Measurements from ENCODE around the gene IL20RB.

IL20RB gene

GRCh38 chr3:136947477-136947876 is 10.3 kb upstream of the IL20RB start:
- H3K27ac ChIP-seq (ENCODE audit: low read length) = no peak overlapping the region

GRCh38 chr3:136949146-136949545 is 8.6 kb upstream of the IL20RB start:
- H3K36me3 ChIP-seq (ENCODE audit: insufficient read depth, low read depth, low read length) = peaks cover 10% of the 10 kb centered on the region; the same call in 1 of the 2 replicates
- H3K4me1 ChIP-seq (ENCODE audit: insufficient read depth, low read length) = no peaks in the 10 kb centered on the region
- H3K9me3 ChIP-seq (ENCODE audit: insufficient read depth, low read depth, low read length) = no peaks in the 10 kb centered on the region
- no peak overlapping the region for H3K4me3 ChIP-seq (ENCODE audit: low read length)
- H3K27me3 ChIP-seq (ENCODE audit: insufficient read depth, low read length) = no peaks in the 10 kb centered on the region
- H3K27ac ChIP-seq (ENCODE audit: low read length) = no peak overlapping the region
- no peak overlapping the region for H3K9ac ChIP-seq (ENCODE audit: low read depth, low read length)

More at GRCh38 chr3:136947477-136947876, 10.3 kb upstream of the IL20RB start:
- peaks cover 10% of the 10 kb centered on the region; the same call in 1 of the 2 replicates for H3K36me3 ChIP-seq (ENCODE audit: insufficient read depth, low read depth, low read length)
- H3K27me3 ChIP-seq (ENCODE audit: insufficient read depth, low read length) = no peaks in the 10 kb centered on the region
- no peak overlapping the region for H3K4me3 ChIP-seq (ENCODE audit: low read length)
- H3K9ac ChIP-seq (ENCODE audit: low read depth, low read length) = no peak overlapping the region
- no peaks in the 10 kb centered on the region for H3K9me3 ChIP-seq (ENCODE audit: insufficient read depth, low read depth, low read length)
- peaks cover 13% of the 10 kb centered on the region for H3K4me1 ChIP-seq (ENCODE audit: insufficient read depth, low read length)

DNA sequence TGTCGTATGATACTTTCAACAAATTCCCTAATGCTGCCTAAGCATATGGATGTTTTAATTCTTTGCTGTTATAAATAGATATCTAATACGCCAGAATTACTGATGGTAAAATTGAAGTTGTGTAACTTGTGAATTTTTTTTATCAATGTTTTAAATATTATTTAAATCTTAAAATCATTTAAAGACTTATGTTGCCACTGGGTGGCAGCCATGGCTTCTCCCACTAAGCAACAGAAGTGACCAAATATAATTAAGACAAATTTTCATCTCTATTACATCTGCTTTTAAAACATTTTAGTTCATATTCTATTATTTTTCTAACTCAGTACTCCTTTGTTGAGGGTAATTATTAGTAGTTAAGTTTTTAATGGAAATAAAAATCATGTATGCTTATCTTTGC is 8.1 kb upstream of the IL20RB start:
- no peaks in the 10 kb centered on the region for H3K27me3 ChIP-seq (ENCODE audit: insufficient read depth, low read length)
- H3K9ac ChIP-seq (ENCODE audit: low read depth, low read length) = no peak overlapping the region
- no peak overlapping the region for H3K27ac ChIP-seq (ENCODE audit: low read length)
- H3K4me1 ChIP-seq (ENCODE audit: insufficient read depth, low read length) = no peaks in the 10 kb centered on the region
- peaks cover 10% of the 10 kb centered on the region; the same call in 1 of the 2 replicates for H3K36me3 ChIP-seq (ENCODE audit: insufficient read depth, low read depth, low read length)
- no peaks in the 10 kb centered on the region for H3K9me3 ChIP-seq (ENCODE audit: insufficient read depth, low read depth, low read length)
- H3K4me3 ChIP-seq (ENCODE audit: low read length) = no peak overlapping the region

GRCh38 chr3:136950623-136951022 is 7.2 kb upstream of the IL20RB start:
- Histone ChIP-seq H3K36me3 (ENCODE audit: insufficient read depth, low read depth, low read length) (peaks cover 8% of the 10 kb centered on the region; the same call in 1 of the 2 replicates), H3K4me1 (ENCODE audit: insufficient read depth, low read length) (0 out of 2 replicates have a peak, but pooled peaks cover 2% of the 10 kb centered on the region), H3K27ac (ENCODE audit: low read length) (no peak overlapping the region), H3K4me3 (ENCODE audit: low read length) (no peak overlapping the region), H3K9ac (ENCODE audit: low read depth, low read length) (no peak overlapping the region), H3K27me3 (ENCODE audit: insufficient read depth, low read length) (no peaks in the 10 kb centered on the region), H3K9me3 (ENCODE audit: insufficient read depth, low read depth, low read length) (no peaks in the 10 kb centered on the region)

DNA sequence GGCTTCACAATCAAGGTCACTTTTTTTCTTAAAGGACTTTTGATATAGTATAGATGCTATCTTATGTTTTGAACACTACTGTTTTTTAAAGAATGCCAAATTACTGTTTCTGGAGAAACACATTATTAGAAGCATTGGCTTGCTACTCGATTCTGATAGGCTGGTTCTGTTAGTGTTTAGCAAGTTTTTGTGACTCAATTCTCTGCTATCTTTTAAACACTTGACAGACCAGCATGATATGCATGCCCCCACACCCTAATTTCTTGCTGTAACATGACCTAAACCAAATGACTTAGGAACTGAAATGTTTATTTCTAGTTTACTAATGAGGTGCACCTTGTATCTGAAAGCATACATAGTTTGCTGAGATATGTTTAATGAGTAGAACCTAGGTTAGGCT is 5.5 kb upstream of the IL20RB start:
- H3K27ac ChIP-seq (ENCODE audit: low read length) = no peak overlapping the region
- H3K9me3 ChIP-seq (ENCODE audit: insufficient read depth, low read depth, low read length) = no peaks in the 10 kb centered on the region
- H3K36me3 ChIP-seq (ENCODE audit: insufficient read depth, low read depth, low read length) = no peaks in the 10 kb centered on the region
- peaks cover 3% of the 10 kb centered on the region; the same call in 1 of the 2 replicates for H3K4me1 ChIP-seq (ENCODE audit: insufficient read depth, low read length)
- H3K27me3 ChIP-seq (ENCODE audit: insufficient read depth, low read length) = no peaks in the 10 kb centered on the region
- no peak overlapping the region for H3K9ac ChIP-seq (ENCODE audit: low read depth, low read length)
- H3K4me3 ChIP-seq (ENCODE audit: low read length) = no peak overlapping the region

- H3K4me1 ChIP-seq (ENCODE audit: insufficient read depth, low read length) = peaks cover 6% of the 10 kb centered on the region; the same call in 1 of the 2 replicates
- no peak overlapping the region for H3K9ac ChIP-seq (ENCODE audit: low read depth, low read length)
- no peaks in the 10 kb centered on the region for H3K9me3 ChIP-seq (ENCODE audit: insufficient read depth, low read depth, low read length)
- H3K36me3 ChIP-seq (ENCODE audit: insufficient read depth, low read depth, low read length) = no peaks in the 10 kb centered on the region
- no peak overlapping the region for H3K4me3 ChIP-seq (ENCODE audit: low read length)
- H3K27me3 ChIP-seq (ENCODE audit: insufficient read depth, low read length) = no peaks in the 10 kb centered on the region
- H3K27ac ChIP-seq (ENCODE audit: low read length) = no peak overlapping the region
Measured at GRCh38 chr3:136954251-136954650, 3.5 kb upstream of the IL20RB start.

GRCh38 chr3:136954980-136955780 is 2.6 kb upstream of the IL20RB start:
- H3K27me3 ChIP-seq (ENCODE audit: insufficient read depth, low read length) = no peaks in the 10 kb centered on the region
- no peak overlapping the region for H3K4me3 ChIP-seq (ENCODE audit: low read length)
- no peaks in the 10 kb centered on the region for H3K36me3 ChIP-seq (ENCODE audit: insufficient read depth, low read depth, low read length)
- H3K4me1 ChIP-seq (ENCODE audit: insufficient read depth, low read length) = peaks cover 6% of the 10 kb centered on the region; the same call in 1 of the 2 replicates
- no peak overlapping the region for H3K27ac ChIP-seq (ENCODE audit: low read length)
- no peaks in the 10 kb centered on the region for H3K9me3 ChIP-seq (ENCODE audit: insufficient read depth, low read depth, low read length)
- H3K9ac ChIP-seq (ENCODE audit: low read depth, low read length) = no peak overlapping the region

GRCh38 chr3:136955813-136956212 is 2.0 kb upstream of the IL20RB start:
- Histone ChIP-seq H3K9ac (ENCODE audit: low read depth, low read length) (no peak overlapping the region), H3K4me3 (ENCODE audit: low read length) (no peak overlapping the region), H3K27me3 (ENCODE audit: insufficient read depth, low read length) (no peaks in the 10 kb centered on the region), H3K27ac (ENCODE audit: low read length) (no peak overlapping the region), H3K9me3 (ENCODE audit: insufficient read depth, low read depth, low read length) (no peaks in the 10 kb centered on the region), H3K4me1 (ENCODE audit: insufficient read depth, low read length) (peaks cover 6% of the 10 kb centered on the region; the same call in 1 of the 2 replicates), H3K36me3 (ENCODE audit: insufficient read depth, low read depth, low read length) (no peaks in the 10 kb centered on the region)

- no peaks in the 10 kb centered on the region for H3K9me3 ChIP-seq (ENCODE audit: insufficient read depth, low read depth, low read length)
- no peaks in the 10 kb centered on the region for H3K36me3 ChIP-seq (ENCODE audit: insufficient read depth, low read depth, low read length)
- H3K9ac ChIP-seq (ENCODE audit: low read depth, low read length) = no peak overlapping the region
- peaks cover 6% of the 10 kb centered on the region; the same call in 1 of the 2 replicates for H3K4me1 ChIP-seq (ENCODE audit: insufficient read depth, low read length)
- no peak overlapping the region for H3K27ac ChIP-seq (ENCODE audit: low read length)
- no peak overlapping the region for H3K4me3 ChIP-seq (ENCODE audit: low read length)
- no peaks in the 10 kb centered on the region for H3K27me3 ChIP-seq (ENCODE audit: insufficient read depth, low read length)
Measured at GRCh38 chr3:136956971-136957370, 812 bp upstream of the IL20RB start.

GRCh38 chr3:136958939-136959338 is 1.2 kb downstream of the IL20RB start:
- no peak overlapping the region for H3K9ac ChIP-seq (ENCODE audit: low read depth, low read length)

DNA sequence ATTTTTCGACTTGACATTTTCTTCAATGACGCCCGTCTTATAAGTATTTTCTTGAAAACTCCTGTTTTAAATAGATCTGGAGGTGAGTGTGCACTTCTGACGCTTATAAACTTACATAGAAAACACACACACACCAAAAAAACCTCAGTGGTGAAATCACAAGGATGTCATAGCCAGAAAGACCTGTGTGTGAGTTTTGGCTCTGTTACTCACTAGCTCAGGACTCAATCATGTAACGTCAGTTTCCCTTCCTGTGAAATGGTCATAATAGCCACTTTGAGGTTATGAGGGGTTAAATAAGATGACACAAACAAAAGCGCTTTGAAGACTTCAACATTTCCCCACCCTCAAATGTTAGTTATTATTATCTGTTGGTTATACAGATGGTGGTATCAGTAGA is 1.8 kb downstream of the IL20RB start:
- H3K4me1 ChIP-seq (ENCODE audit: insufficient read depth, low read length) = peaks cover 6% of the 10 kb centered on the region; the same call in 1 of the 2 replicates
- no peaks in the 10 kb centered on the region for H3K36me3 ChIP-seq (ENCODE audit: insufficient read depth, low read depth, low read length)
- no peaks in the 10 kb centered on the region for H3K27me3 ChIP-seq (ENCODE audit: insufficient read depth, low read length)
- H3K27ac ChIP-seq (ENCODE audit: low read length) = no peak overlapping the region
- no peak overlapping the region for H3K4me3 ChIP-seq (ENCODE audit: low read length)
- no peaks in the 10 kb centered on the region for H3K9me3 ChIP-seq (ENCODE audit: insufficient read depth, low read depth, low read length)
- H3K9ac ChIP-seq (ENCODE audit: low read depth, low read length) = no peak overlapping the region

More at GRCh38 chr3:136958939-136959338, 1.2 kb downstream of the IL20RB start:
- Histone ChIP-seq H3K4me1 (ENCODE audit: insufficient read depth, low read length) (peaks cover 6% of the 10 kb centered on the region; the same call in 1 of the 2 replicates), H3K4me3 (ENCODE audit: low read length) (no peak overlapping the region), H3K27ac (ENCODE audit: low read length) (no peak overlapping the region), H3K27me3 (ENCODE audit: insufficient read depth, low read length) (no peaks in the 10 kb centered on the region), H3K36me3 (ENCODE audit: insufficient read depth, low read depth, low read length) (no peaks in the 10 kb centered on the region), H3K9me3 (ENCODE audit: insufficient read depth, low read depth, low read length) (no peaks in the 10 kb centered on the region)

All from iPS-20b (cell line).